ENCODE measurements around the gene TTC27. TPM values are rescaled to one million over a fixed set of nuclear protein-coding genes. Genes with fewer than 3 reads are reported as not detected.
A peak's percentile ranks its signal among the peaks of the same experiment; 100 is the strongest.

The TTC27 gene
- total RNA-seq, 2 experiments from 2014 or later: 25.3 to 27.7 TPM

DNA sequence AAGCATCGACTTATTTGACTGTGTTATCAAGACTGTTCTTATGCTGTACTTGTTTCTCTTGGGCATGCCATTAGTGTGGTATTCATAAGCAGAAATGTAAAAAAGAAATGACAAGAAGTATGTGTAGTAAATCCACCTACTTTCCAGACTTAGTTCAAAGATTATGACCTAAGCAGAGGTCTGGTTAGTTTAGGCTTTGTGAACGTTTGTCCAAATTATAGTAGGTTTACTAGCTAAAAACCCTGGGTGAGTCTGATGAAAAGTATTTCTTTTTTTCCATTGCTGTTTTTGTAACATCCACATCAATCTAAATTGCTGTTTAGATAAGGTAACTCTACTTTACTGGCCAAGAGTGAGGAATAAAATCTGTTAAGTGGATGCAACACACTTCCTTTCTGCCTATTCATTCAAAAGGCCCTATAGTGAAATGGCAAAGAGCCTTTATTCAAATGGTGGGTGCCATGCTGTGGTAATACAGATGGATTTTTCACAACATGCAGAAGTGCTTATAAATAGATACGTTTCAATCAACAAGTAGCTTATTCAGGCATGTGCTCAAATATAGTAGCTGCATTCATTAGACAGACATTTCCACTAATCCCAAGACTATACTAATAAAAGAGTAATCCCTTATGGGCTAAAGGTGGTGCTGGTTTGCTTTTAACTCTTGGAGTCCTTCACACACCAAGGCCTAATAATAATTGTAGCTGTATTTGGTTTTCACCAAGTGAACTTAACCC, 196.4 kb downstream of the TTC27 start:
- ChIA-PET POLR2A (interaction anchor here (0.7 to 0.8 kb wide), 2 partner anchors 84 to 156 kb away, joined by 3 read pairs; no protein-coding TSS in a partner anchor), CTCF (ENCODE audit: unreplicated experiment) (no interaction called here)
- Histone ChIP-seq H3K36me3 (ENCODE audit: insufficient read depth, low read length) (0 out of 2 replicates have a peak, but pooled peaks cover 4% of the 10 kb centered on the region), H2AFZ (ENCODE audit: low read length) (no peak overlapping the region), H4K20me1 (ENCODE audit: insufficient read depth, low read length) (no peaks in the 10 kb centered on the region), H3K9me2 (ENCODE audit: insufficient read depth, low read length) (no peaks in the 10 kb centered on the region), H3K79me2 (ENCODE audit: insufficient read depth, low read depth, low read length) (no peaks in the 10 kb centered on the region), H3K4me2 (ENCODE audit: low read length) (no peak overlapping the region), H3K27ac (ENCODE audit: low read depth, low read length, poor library complexity, severe bottlenecking) (no peak overlapping the region), H3K9me3 (ENCODE audit: low read length) (no peaks in the 10 kb centered on the region), H3K4me1 (ENCODE audit: insufficient read depth, low read length, poor library complexity, severe bottlenecking) (peaks cover 13% of the 10 kb centered on the region), H3K4me3 (ENCODE audit: low read depth, low read length, poor library complexity, severe bottlenecking) (no peak overlapping the region)
- no TSS peak for BruUV-seq (replicated peaks)
- intact Hi-C loops (cut with micrococcal nuclease; ENCODE audit: unreplicated experiment): no loop called here
- DNase-seq (ENCODE audit: low spot score): no peak
- TF ChIP-seq, protein P1, sequence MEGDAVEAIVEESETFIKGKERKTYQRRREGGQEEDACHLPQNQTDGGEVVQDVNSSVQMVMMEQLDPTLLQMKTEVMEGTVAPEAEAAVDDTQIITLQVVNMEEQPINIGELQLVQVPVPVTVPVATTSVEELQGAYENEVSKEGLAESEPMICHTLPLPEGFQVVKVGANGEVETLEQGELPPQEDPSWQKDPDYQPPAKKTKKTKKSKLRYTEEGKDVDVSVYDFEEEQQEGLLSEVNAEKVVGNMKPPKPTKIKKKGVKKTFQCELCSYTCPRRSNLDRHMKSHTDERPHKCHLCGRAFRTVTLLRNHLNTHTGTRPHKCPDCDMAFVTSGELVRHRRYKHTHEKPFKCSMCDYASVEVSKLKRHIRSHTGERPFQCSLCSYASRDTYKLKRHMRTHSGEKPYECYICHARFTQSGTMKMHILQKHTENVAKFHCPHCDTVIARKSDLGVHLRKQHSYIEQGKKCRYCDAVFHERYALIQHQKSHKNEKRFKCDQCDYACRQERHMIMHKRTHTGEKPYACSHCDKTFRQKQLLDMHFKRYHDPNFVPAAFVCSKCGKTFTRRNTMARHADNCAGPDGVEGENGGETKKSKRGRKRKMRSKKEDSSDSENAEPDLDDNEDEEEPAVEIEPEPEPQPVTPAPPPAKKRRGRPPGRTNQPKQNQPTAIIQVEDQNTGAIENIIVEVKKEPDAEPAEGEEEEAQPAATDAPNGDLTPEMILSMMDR (conservative IDR thresholded peaks at IDR 0.05; ENCODE audit: low read length): no peak

DNA sequence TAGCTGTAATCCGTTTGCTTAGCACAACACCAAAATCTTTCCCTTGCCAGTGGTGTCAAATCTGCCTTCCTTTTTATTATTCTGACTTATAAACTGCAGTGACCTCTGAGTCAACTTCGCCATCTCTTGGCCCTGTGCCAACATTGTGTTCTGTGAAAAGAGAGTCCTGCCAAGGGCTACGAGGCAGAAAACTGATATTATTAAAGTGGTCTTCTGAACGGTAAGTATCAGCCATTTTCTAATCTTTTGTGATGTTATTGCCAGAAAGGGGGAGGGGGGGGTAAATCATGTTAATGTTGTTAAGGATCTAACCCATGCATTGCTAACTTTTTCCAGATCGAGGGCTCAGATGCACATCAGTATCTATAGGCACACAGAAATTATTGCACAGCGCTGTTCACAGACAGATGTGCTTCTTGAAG, 197.5 kb downstream of the TTC27 start:
- H3K79me2 ChIP-seq (ENCODE audit: insufficient read depth, low read depth, low read length): no peaks in the 10 kb centered on the region
- TF ChIP-seq, protein P1 (conservative IDR thresholded peaks at IDR 0.05; ENCODE audit: low read length): no peak
- intact Hi-C loops (cut with micrococcal nuclease; ENCODE audit: unreplicated experiment): no loop called here
- BruUV-seq (replicated peaks): no TSS peak
- 0 out of 2 replicates have a peak, but pooled peaks cover 4% of the 10 kb centered on the region for H3K36me3 ChIP-seq (ENCODE audit: insufficient read depth, low read length)
- H3K27ac ChIP-seq (ENCODE audit: low read depth, low read length, poor library complexity, severe bottlenecking): no peak overlapping the region
- no peak for DNase-seq (ENCODE audit: low spot score)
- no peak overlapping the region for H2AFZ ChIP-seq (ENCODE audit: low read length)
- ChIA-PET CTCF (ENCODE audit: unreplicated experiment) (no interaction called here), POLR2A (interaction anchor here (0.8 kb wide), 1 partner anchor 155 kb away, joined by 3 read pairs; no protein-coding TSS in a partner anchor)
- peak overlapping the region; percentile 21; the same call in 1 of the 2 replicates for H3K4me2 ChIP-seq (ENCODE audit: low read length)
- no peaks in the 10 kb centered on the region for H4K20me1 ChIP-seq (ENCODE audit: insufficient read depth, low read length)
- no peak overlapping the region for H3K4me3 ChIP-seq (ENCODE audit: low read depth, low read length, poor library complexity, severe bottlenecking)
- peaks cover 13% of the 10 kb centered on the region for H3K4me1 ChIP-seq (ENCODE audit: insufficient read depth, low read length, poor library complexity, severe bottlenecking)
- H3K9me2 ChIP-seq (ENCODE audit: insufficient read depth, low read length): no peaks in the 10 kb centered on the region
- no peaks in the 10 kb centered on the region for H3K9me3 ChIP-seq (ENCODE audit: low read length)

DNA sequence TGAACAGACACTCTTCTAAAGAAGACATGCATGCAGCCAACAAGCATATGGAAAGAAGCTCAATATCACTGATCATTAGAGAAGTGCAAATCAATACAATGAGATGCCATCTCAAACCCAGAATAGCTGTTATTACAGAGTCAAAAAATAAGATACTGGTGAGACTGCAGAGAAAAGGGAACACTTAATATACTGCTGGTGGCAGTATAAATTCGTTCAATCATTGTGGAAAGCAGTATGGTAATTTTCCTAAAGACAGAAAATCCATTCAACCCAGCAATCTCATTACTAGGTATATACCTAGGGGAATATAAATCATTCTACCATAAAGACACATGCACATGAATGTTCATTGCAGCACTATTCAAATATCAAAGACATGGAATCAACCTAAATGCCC, 202.3 kb downstream of the TTC27 start:
- no peaks in the 10 kb centered on the region for H3K9me2 ChIP-seq (ENCODE audit: insufficient read depth, low read length)
- no peaks in the 10 kb centered on the region for H3K79me2 ChIP-seq (ENCODE audit: insufficient read depth, low read depth, low read length)
- intact Hi-C loops (cut with micrococcal nuclease; ENCODE audit: unreplicated experiment): no loop called here
- no peaks in the 10 kb centered on the region for H4K20me1 ChIP-seq (ENCODE audit: insufficient read depth, low read length)
- ChIA-PET POLR2A (interaction anchor here (0.6 to 1.0 kb wide), 2 partner anchors 16 to 337 kb away, joined by 3 read pairs; no protein-coding TSS in a partner anchor), CTCF (ENCODE audit: unreplicated experiment) (no interaction called here)
- no peaks in the 10 kb centered on the region for H3K36me3 ChIP-seq (ENCODE audit: insufficient read depth, low read length)
- no TSS peak for BruUV-seq (replicated peaks)
- TF ChIP-seq EZH2phosphoT487 (IDR thresholded peaks at IDR 0.05; ENCODE audit: borderline replicate concordance, low read depth, low read length): no peak
- TF ChIP-seq, protein P1 (conservative IDR thresholded peaks at IDR 0.05; ENCODE audit: low read length): no peak
- H3K27ac ChIP-seq (ENCODE audit: low read depth, low read length, poor library complexity, severe bottlenecking): no peak overlapping the region
- no peak overlapping the region for H3K4me3 ChIP-seq (ENCODE audit: low read depth, low read length, poor library complexity, severe bottlenecking)
- no peak overlapping the region for H2AFZ ChIP-seq (ENCODE audit: low read length)
- peaks cover 18% of the 10 kb centered on the region for H3K4me1 ChIP-seq (ENCODE audit: insufficient read depth, low read length, poor library complexity, severe bottlenecking)
- H3K9me3 ChIP-seq (ENCODE audit: low read length): no peaks in the 10 kb centered on the region
- no peak for DNase-seq (ENCODE audit: low spot score)
- no peak overlapping the region for H3K4me2 ChIP-seq (ENCODE audit: low read length)

Data from OCI-LY7 (cell line).